Nephron progenitor cell (in vitro differentiated cells): Measurements from ENCODE around the gene ANKS6.

ENCODE experiments used
- DNase-seq: peaks from one replicate; pipeline ENCODE4 v3.0.0; 2021
- H3K27ac Mint-ChIP-seq: 2 replicates; pipeline ENCODE4 v1.8.0; 2021; ENCODE audit warnings: mild to moderate bottlenecking, moderate library complexity, mixed read lengths
- H3K27me3 Mint-ChIP-seq: 2 replicates; pipeline ENCODE4 v1.8.0; 2021; ENCODE audit warnings: mild to moderate bottlenecking, low read depth, mixed read lengths; ENCODE audit not compliant: poor library complexity
- H3K36me3 Mint-ChIP-seq: 2 replicates; pipeline ENCODE4 v1.8.0; 2021; ENCODE audit warnings: low read depth, mixed read lengths
- H3K4me1 Mint-ChIP-seq: 2 replicates; pipeline ENCODE4 v1.8.0; 2021; ENCODE audit warnings: mixed read lengths
- H3K4me3 Mint-ChIP-seq: 2 replicates; pipeline ENCODE4 v1.8.0; 2021; ENCODE audit warnings: mild to moderate bottlenecking, moderate library complexity, mixed read lengths
- H3K9me3 Mint-ChIP-seq: 2 replicates; pipeline ENCODE4 v1.8.0; 2021; ENCODE audit warnings: mild to moderate bottlenecking, moderate library complexity, mixed read lengths
- TF ChIP-seq, protein P1 (sequence below): fragments of 200-600 bp; sonication (generic); IDR thresholded peaks from 2 replicates; pipeline ENCODE4 v1.5.0; 2021; ENCODE audit warnings: antibody characterized with exemption

Gene ANKS6

DNA sequence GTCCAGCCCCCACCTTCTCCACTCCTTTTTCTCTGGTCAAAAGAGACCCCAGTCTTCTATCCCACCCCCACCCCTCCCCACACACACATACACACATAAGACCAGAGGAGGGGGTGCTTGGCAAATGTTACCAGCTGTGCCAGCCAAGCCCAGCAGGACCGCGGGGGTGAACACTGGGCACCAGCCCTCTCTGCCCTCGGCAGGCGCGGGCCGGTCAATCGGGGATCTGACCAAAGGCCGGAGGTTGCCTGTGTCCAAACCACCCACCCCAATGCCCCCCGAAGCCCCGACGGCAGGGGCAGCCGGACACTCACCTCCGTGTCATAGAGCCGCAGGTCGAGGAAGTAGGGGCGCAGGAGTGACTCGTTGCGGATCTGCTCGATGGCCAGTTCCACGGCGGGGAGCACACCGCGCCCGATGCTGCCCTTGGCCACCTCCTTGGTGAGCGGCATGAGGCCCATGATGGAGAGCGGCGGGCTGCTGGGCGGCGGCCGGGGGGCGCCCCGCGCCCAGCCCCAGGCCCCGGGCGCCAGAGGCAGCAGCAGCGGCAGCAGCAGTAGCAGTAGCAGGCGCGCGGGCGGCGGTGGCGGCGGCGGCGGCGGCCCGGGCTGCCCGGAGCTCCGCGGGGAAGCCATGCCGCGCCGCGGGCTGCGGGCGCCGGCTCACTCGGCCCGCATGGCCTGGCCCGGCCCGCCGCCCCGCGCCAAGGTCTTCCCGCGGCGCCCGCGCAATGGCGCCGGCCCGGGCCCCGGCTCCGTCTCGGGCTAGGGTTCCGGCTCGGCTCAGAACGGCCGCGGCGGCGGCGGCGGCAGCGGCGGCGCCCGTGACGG, 88.0 kb downstream of the ANKS6 start:
- Mint-ChIP-seq H3K36me3 (no peaks in the 10 kb centered on the region), H3K9me3 (no peaks in the 10 kb centered on the region), H3K4me3 (peak overlapping the region; percentile 30), H3K27ac (no peak overlapping the region), H3K27me3 (peaks cover 89% of the 10 kb centered on the region), H3K4me1 (peaks cover 7% of the 10 kb centered on the region)
- DNase-seq: no peak
- TF ChIP-seq, protein P1, sequence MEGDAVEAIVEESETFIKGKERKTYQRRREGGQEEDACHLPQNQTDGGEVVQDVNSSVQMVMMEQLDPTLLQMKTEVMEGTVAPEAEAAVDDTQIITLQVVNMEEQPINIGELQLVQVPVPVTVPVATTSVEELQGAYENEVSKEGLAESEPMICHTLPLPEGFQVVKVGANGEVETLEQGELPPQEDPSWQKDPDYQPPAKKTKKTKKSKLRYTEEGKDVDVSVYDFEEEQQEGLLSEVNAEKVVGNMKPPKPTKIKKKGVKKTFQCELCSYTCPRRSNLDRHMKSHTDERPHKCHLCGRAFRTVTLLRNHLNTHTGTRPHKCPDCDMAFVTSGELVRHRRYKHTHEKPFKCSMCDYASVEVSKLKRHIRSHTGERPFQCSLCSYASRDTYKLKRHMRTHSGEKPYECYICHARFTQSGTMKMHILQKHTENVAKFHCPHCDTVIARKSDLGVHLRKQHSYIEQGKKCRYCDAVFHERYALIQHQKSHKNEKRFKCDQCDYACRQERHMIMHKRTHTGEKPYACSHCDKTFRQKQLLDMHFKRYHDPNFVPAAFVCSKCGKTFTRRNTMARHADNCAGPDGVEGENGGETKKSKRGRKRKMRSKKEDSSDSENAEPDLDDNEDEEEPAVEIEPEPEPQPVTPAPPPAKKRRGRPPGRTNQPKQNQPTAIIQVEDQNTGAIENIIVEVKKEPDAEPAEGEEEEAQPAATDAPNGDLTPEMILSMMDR: no peak

DNA sequence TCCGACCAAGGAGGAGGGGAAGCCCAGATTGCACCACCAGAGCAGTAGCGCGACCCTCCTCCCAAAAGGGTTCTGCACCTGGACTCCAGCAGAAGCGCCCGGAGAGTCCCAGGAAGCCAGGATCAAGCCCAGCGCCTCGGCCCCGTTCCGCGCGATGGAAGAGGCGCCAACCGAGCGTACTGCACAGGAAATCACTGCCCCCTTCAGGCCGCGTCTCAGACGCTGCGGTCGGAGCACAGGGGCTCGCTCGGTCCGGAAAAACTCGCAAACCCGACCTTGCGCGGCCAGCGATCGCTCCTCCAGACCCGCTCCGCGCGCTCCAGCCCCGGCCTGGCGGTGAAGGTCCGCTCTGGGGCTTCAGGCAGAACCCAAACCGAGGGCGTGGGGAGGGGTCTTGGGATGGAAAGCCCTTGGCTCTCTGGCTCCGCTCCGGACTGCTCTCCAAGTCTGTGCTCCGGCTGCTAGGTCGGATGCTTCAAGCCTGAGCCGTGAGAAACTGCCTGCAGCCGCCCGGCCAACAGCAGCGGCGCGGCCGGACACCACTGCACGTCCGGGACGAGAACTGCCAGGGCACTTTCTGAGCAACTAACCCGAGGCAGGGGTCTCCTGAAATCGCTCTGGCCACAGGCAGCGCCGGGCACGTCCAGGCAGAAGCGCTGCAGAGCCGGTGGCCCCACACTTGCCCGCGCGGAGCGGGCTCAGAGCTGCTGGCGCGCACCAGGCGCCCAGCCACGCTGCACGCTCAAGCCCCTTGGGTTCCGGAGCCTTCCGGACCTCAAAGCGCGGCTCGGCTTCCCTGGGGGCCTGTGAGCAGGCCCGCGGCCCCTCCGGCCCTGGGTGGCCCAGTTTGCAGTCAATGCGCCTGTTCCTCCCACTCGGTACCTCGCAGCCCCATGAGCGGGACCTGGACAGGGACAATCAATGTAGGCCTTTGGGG, 88.9 kb downstream of the ANKS6 start:
- TF ChIP-seq, protein P1: peak; percentile 66
- Mint-ChIP-seq H3K27ac (no peak overlapping the region), H3K4me3 (peak overlapping the region; percentile 67), H3K4me1 (peaks cover 7% of the 10 kb centered on the region), H3K9me3 (no peaks in the 10 kb centered on the region), H3K36me3 (no peaks in the 10 kb centered on the region), H3K27me3 (peaks cover 86% of the 10 kb centered on the region)
- DNase-seq: peak; percentile 82

DNA sequence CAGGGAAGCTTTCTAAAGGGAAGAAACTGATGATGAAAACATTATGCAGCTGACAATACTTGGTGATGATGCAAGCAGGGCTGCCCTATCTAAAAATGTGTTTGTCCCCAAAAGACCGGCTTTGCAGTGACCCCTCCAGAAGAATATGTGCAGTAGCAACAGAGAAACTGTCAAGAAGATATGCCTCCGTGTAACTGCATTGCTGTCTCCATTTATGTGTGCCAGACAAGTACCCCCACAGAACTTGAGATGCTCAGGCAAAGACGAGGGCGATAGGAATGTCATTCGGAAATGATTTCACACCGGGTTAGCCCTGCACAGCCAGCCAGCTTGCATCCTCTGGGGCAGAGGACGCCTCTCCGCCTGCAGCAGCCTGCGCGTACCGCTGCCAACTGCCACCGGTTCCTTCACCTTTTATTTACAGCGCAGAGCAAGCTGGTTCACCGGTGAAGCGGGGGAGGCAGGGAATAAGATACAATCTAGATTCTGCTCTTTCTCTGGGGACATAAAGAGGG, 89.6 kb downstream of the ANKS6 start:
- Mint-ChIP-seq H3K27me3 (peaks cover 86% of the 10 kb centered on the region), H3K36me3 (no peaks in the 10 kb centered on the region), H3K4me3 (peak overlapping the region; percentile 67), H3K4me1 (peaks cover 7% of the 10 kb centered on the region), H3K9me3 (no peaks in the 10 kb centered on the region), H3K27ac (no peak overlapping the region)
- TF ChIP-seq, protein P1: no peak
- no peak for DNase-seq

DNA sequence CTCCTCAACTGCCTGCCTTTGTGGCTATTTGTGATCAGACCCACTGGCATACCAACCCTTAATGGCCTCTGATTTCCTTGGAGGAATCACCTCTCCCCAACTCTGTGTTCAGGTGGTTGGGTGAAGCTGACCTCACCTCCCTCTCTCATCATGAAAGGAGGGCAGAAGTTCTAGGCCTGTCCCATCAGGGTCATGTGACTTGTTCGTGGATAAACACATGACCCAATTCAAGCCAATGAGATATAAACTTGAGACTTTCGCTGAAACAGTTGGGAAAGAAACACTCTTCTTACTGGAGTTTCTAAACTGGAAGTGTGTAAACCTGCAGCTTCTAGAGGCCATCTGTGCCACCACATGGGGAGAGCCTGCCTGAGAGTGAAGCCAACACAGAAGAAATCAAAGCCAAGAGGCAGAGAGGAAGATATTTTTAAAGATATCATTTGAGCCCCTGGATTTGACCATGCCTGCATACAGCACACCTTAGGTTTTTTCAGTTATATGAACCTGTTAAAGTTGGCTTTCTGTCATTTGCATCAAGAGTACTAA, 93.4 kb downstream of the ANKS6 start:
- peaks cover 7% of the 10 kb centered on the region for H3K4me1 Mint-ChIP-seq
- no peak for DNase-seq
- TF ChIP-seq, protein P1: no peak
- no peak overlapping the region for H3K27ac Mint-ChIP-seq
- peaks cover 3% of the 10 kb centered on the region for H3K9me3 Mint-ChIP-seq
- no peaks in the 10 kb centered on the region for H3K36me3 Mint-ChIP-seq
- no peak overlapping the region for H3K4me3 Mint-ChIP-seq
- peaks cover 89% of the 10 kb centered on the region for H3K27me3 Mint-ChIP-seq

DNA sequence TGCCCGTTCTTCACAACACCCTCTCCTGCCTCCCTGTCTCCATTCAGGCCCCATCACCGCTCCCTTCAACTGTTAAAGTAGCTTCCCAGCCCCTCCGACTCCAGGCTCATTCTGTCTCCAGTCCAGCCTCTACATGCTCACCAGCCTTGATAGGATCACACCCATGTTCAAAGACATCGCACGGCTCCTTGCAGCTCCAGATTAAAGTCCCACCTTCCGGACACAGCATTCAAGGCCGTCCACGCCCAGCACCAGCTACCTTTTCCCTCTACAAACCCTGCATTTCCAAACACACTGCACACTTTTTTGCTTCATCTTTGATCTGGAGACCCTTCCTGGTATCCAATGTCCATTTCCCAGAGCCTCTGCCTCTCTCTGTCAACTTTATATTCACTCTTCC, 94.0 kb downstream of the ANKS6 start:
- DNase-seq: no peak
- H3K27me3 Mint-ChIP-seq: peaks cover 89% of the 10 kb centered on the region
- H3K4me1 Mint-ChIP-seq: peaks cover 7% of the 10 kb centered on the region
- peaks cover 3% of the 10 kb centered on the region for H3K9me3 Mint-ChIP-seq
- H3K4me3 Mint-ChIP-seq: no peak overlapping the region
- no peak overlapping the region for H3K27ac Mint-ChIP-seq
- H3K36me3 Mint-ChIP-seq: no peaks in the 10 kb centered on the region
- TF ChIP-seq, protein P1: no peak
